AG09309 (cell line): ENCODE data around the gene TULP1.

Source experiments
- DNase-seq: peaks from one replicate; pipeline ENCODE4 v3.0.0-alpha.2; 2010; ENCODE audit warnings: low read depth
- H3K4me3 ChIP-seq: 2 replicates; pipeline ENCODE4 v1.5.1; 2011; ENCODE audit warnings: mild to moderate bottlenecking, low read depth, low read length, moderate library complexity; ENCODE audit not compliant: control insufficient read depth
- TF ChIP-seq, protein P1 (sequence below): IDR thresholded peaks from 2 replicates; pipeline ENCODE4 v1.5.1; 2011; ENCODE audit warnings: mild to moderate bottlenecking, low read depth, low read length, inconsistent platforms; ENCODE audit not compliant: insufficient read depth, control insufficient read depth; ENCODE audit errors: missing control alignments

TULP1 gene

DNA sequence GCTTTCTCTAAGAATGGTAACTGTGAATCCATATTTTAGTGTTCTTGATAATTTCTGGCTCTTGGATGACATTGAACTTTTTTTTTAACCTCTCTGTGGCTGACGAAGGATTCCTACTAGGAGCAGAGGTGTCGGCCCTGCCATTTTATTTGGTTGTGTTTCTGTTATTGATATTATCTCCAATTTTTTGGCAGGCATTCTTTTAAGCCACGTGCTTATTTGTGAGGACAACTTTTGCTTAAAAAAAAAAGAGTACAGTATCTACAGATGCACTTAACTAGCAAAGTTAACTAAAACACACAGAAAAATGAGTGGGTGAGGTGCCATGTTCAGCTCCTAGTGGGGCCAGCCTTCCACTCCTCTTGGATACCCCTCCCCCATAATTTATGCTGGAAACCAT lies 59.5 kb downstream of the TULP1 start:
- H3K4me3 ChIP-seq: peak overlapping the region; percentile 4; the same call in 1 of the 2 replicates
- DNase-seq: no peak
- TF ChIP-seq, protein P1, sequence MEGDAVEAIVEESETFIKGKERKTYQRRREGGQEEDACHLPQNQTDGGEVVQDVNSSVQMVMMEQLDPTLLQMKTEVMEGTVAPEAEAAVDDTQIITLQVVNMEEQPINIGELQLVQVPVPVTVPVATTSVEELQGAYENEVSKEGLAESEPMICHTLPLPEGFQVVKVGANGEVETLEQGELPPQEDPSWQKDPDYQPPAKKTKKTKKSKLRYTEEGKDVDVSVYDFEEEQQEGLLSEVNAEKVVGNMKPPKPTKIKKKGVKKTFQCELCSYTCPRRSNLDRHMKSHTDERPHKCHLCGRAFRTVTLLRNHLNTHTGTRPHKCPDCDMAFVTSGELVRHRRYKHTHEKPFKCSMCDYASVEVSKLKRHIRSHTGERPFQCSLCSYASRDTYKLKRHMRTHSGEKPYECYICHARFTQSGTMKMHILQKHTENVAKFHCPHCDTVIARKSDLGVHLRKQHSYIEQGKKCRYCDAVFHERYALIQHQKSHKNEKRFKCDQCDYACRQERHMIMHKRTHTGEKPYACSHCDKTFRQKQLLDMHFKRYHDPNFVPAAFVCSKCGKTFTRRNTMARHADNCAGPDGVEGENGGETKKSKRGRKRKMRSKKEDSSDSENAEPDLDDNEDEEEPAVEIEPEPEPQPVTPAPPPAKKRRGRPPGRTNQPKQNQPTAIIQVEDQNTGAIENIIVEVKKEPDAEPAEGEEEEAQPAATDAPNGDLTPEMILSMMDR: no peak

DNA sequence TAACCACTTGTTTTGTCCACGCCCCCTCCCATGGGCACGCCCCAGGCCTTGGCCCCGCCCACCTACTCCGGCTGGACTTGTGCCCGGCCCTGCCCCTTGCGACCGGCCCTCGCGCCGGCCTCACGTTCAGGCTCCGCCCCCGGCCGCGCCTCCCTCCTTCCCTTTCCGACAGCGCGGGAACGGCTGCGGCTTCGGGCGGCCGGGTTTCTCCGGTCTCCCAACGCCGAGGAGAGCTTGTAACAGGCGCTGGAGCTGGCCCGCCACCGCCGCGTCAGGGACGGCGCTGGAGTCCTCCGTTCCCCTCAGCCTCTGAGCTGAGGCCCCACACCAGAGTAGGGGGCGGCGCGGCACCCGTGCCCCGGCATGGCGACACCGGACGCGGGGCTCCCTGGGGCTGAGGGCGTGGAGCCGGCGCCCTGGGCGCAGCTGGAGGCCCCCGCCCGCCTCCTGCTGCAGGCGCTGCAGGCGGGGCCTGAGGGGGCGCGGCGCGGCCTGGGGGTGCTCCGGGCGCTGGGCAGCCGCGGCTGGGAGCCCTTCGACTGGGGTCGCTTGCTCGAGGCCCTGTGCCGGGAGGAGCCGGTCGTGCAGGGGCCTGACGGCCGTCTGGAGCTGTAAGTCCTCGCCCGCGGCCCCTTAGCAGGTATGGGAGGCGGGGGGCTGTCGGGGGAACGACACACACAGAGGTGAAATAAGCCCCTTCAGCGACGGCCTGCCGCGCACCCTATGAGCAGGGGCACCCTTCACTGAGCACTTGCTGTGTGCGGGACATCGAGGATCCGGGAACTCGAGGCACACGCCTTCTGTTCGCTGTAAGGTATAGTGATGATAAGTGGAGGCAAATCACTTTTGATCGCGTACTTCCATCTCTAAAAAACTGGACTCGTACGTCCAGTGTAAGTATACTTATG lies 60.3 kb downstream of the TULP1 start, which contains the start of gene FANCE:
FANCE (plus strand) TSS at position 156 of the 908 bp plus-strand sequence; CDS start at position 364, 208 bp downstream.
- peak within 1 kb of the TSS; percentile 64 for H3K4me3 ChIP-seq
- TF ChIP-seq, protein P1: no peak
- DNase-seq: no peak

GRCh38 chr6:35451354-35452182 lies 61.1 kb downstream of the TULP1 start:
- TF ChIP-seq, protein P1: no peak
- H3K4me3 ChIP-seq: peak overlapping the region; percentile 64
- DNase-seq: no peak

DNA sequence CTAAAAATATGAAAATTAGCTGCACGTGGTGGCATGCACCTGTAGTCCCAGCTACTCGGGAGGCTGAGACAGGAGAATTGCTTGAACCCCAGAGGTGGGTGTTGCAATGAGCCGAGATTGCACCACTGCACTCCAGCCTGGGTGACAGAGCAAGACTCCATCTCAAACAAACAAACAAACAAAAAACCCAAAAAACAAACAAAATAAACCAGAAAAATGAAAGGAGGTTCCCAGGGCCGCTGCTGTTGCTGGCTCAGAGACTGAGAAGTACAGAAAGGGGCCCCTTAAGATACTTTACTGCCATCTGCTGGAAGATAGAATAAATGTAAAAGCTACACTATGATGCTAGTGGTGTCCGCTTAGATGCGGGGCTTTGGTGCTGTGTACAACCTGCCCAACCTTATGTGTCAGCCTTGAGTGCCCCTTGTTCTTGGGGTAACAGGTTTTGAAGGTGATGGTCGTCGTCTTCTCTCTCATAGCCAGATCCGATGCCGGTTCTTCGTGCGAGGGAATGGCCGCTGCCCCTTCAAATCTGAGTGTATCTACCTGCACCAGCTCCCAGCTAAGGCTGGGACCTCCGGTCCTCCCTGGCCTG lies 63.3 kb downstream of the TULP1 start:
- no peak overlapping the region for H3K4me3 ChIP-seq
- DNase-seq: no peak
- TF ChIP-seq, protein P1: peak; percentile 66

- TF ChIP-seq, protein P1: no peak
- H3K4me3 ChIP-seq: no peak overlapping the region
- DNase-seq: no peak
These were observed 64.5 kb downstream of the TULP1 start for GRCh38 chr6:35448191-35448590.
